Natural killer cell (primary cell): ENCODE measurements around the gene UBE2K. TPM values are rescaled to one million over a fixed set of nuclear protein-coding genes. Genes with fewer than 3 reads are reported as not detected.

Source experiments
- ATAC-seq, 3 donors: fragments of 150-1000 bp in 2 of 3; fragments of 200-7000 bp in 1 of 3; cut with Tn5 transposase; 1 replicate in 1 of 3; 2 replicates in 2 of 3; pipeline ENCODE4 v1.10.0; 2021; ENCODE audit warnings: mild to moderate bottlenecking in 2 of 3, moderate library complexity in 2 of 3
- DNase-seq, 2 donors: peaks; one replicate each; pipeline versions ENCODE4 v3.0.0 to v3.0.0-alpha.2; 2013 to 2021; ENCODE audit warnings: mixed read lengths in 1 of 2
- H3K27ac ChIP-seq: one replicate; pipeline ENCODE4 v1.5.1; 2013; ENCODE audit warnings: mild to moderate bottlenecking, low read length
- H3K27me3 ChIP-seq: one replicate; pipeline ENCODE4 v1.6.1; 2013; ENCODE audit warnings: low read length; ENCODE audit not compliant: control insufficient read depth, insufficient read depth
- H3K36me3 ChIP-seq: one replicate; pipeline ENCODE4 v1.6.1; 2013; ENCODE audit warnings: low read length; ENCODE audit not compliant: control insufficient read depth, insufficient read depth
- H3K4me1 ChIP-seq: one replicate; pipeline ENCODE4 v1.6.1; 2013; ENCODE audit warnings: low read length; ENCODE audit not compliant: control insufficient read depth, insufficient read depth
- H3K4me3 ChIP-seq: one replicate; pipeline ENCODE4 v1.5.1; 2013; ENCODE audit warnings: low read length
- H3K9me3 ChIP-seq: one replicate; pipeline ENCODE4 v1.6.1; 2013; ENCODE audit warnings: low read length; ENCODE audit not compliant: control insufficient read depth, insufficient read depth
- H3K27ac Mint-ChIP-seq, 2 donors: one replicate each; pipeline ENCODE4 v1.8.0; 2022; ENCODE audit warnings: mild to moderate bottlenecking in 2 of 2, mixed read lengths in 2 of 2, moderate library complexity in 1 of 2
- H3K27me3 Mint-ChIP-seq, 2 donors: one replicate each; pipeline ENCODE4 v1.8.0; 2022; ENCODE audit warnings: low read depth in 2 of 2, mixed read lengths in 2 of 2
- H3K36me3 Mint-ChIP-seq: one replicate; pipeline ENCODE4 v1.8.0; 2022; ENCODE audit warnings: mixed read lengths
- H3K4me1 Mint-ChIP-seq, 2 donors: one replicate each; pipeline ENCODE4 v1.8.0; 2022; ENCODE audit warnings: mixed read lengths in 2 of 2
- H3K4me3 Mint-ChIP-seq: one replicate; pipeline ENCODE4 v1.8.0; 2022; ENCODE audit warnings: mild to moderate bottlenecking, moderate library complexity, mixed read lengths
- H3K9me3 Mint-ChIP-seq, 2 donors: one replicate each; pipeline ENCODE4 v1.8.0; 2022; ENCODE audit warnings: mixed read lengths in 2 of 2
- WGBS: methylation state at CpG from one replicate; pipeline ENCODE4 v1.1.7; 2013; ENCODE audit warnings: missing lambda C conversion rate; ENCODE audit not compliant: insufficient coverage; 5-methylcytosine and 5-hydroxymethylcytosine counted together
- intact Hi-C: fragments of 100-400 bp; cut with micrococcal nuclease; formaldehyde crosslinking; loops from one replicate; pipeline ENCODE4 v1.14.2; 2022
- total RNA-seq, 4 donors: library from RNA; stranded (reverse); fragments of 120-200 nt in 1 of 4; gene quantifications; one replicate each; pipeline versions ENCODE4 v1.2.3 to v1.2.4, GENCODE V29; 2013 to 2022
- TF ChIP-seq, protein P1 (sequence below): fragments of 200-600 bp; IDR thresholded peaks from one replicate; pipeline ENCODE4 v1.8.0; 2022; ENCODE audit warnings: antibody characterized with exemption

The UBE2K gene
- total RNA-seq, 3 donors from 2014 or later (not counting 1 experiment from before 2014, with no cell fraction given) = 38.0 to 53.9 (median 43.6) TPM

DNA sequence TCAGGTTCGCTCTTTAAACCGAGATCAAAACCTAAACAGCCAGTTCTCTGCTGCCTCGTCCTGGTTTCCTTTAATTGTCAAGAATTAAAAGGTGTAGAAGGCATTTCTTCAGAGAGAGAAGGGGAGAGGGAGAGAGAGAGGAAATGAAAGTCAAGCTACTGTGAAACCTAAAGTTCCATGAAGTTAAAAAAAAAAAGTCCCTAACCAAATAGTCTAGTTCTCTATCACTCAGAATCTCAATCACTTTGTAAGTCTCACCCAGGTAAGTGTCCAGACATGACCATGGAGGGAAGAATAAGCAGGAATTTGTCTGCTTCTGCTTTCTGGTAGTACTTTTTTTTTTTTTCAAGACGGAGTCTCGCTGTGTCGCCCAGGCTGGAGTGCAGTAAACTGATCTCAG lies 40.5 kb upstream of the UBE2K start:
- Mint-ChIP-seq H3K9me3 (no peaks in the 10 kb centered on the region), H3K27me3 (no peaks in the 10 kb centered on the region), H3K4me3 (no peak overlapping the region), H3K4me1 (no peaks in the 10 kb centered on the region), H3K36me3 (no peaks in the 10 kb centered on the region), H3K27ac (no peak overlapping the region)
- no peaks in the 10 kb centered on the region for H3K36me3 ChIP-seq
- intact Hi-C loops = no loop called here
- no peak overlapping the region for H3K27ac ChIP-seq
- no peaks in the 10 kb centered on the region for H3K9me3 ChIP-seq
- TF ChIP-seq, protein P1, sequence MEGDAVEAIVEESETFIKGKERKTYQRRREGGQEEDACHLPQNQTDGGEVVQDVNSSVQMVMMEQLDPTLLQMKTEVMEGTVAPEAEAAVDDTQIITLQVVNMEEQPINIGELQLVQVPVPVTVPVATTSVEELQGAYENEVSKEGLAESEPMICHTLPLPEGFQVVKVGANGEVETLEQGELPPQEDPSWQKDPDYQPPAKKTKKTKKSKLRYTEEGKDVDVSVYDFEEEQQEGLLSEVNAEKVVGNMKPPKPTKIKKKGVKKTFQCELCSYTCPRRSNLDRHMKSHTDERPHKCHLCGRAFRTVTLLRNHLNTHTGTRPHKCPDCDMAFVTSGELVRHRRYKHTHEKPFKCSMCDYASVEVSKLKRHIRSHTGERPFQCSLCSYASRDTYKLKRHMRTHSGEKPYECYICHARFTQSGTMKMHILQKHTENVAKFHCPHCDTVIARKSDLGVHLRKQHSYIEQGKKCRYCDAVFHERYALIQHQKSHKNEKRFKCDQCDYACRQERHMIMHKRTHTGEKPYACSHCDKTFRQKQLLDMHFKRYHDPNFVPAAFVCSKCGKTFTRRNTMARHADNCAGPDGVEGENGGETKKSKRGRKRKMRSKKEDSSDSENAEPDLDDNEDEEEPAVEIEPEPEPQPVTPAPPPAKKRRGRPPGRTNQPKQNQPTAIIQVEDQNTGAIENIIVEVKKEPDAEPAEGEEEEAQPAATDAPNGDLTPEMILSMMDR = no peak
- no peak for DNase-seq
- ATAC-seq = no peak
- WGBS = 61% methylated on average over 6 of the region's 6 CpGs
- no peaks in the 10 kb centered on the region for H3K27me3 ChIP-seq
- no peak overlapping the region for H3K4me3 ChIP-seq
- peaks cover 2% of the 10 kb centered on the region for H3K4me1 ChIP-seq

DNA sequence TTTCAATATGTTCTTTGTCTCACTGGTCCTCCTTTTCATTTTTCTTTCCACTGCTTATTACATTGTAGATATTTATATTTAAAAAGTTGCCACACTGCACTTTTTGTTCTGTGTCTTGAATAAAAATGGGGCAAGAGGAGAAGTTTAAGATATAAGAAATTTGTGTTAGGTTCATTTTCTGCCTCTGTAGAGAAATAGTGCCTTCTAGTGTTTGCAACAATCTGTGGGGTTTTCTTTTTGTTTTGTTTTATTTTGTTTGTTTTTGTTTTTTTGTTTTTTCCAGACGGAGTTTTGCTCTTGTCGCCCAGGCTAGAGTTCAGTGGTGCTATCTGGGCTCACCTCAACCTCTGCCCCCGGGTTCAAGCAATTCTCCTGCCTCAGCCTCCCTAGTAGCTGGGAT lies 39.2 kb upstream of the UBE2K start:
- 100% methylated on average over 3 of the region's 3 CpGs for whole genome bisulfite sequencing
- no peak for ATAC-seq
- no peak overlapping the region for H3K27ac ChIP-seq
- Mint-ChIP-seq H3K27me3 (no peaks in the 10 kb centered on the region), H3K4me1 (no peaks in the 10 kb centered on the region), H3K4me3 (no peak overlapping the region), H3K36me3 (no peaks in the 10 kb centered on the region), H3K9me3 (no peaks in the 10 kb centered on the region), H3K27ac (no peak overlapping the region)
- intact Hi-C loops = no loop called here
- TF ChIP-seq, protein P1 = no peak
- peaks cover 2% of the 10 kb centered on the region for H3K4me1 ChIP-seq
- no peak overlapping the region for H3K4me3 ChIP-seq
- no peak for DNase-seq
- H3K9me3 ChIP-seq = no peaks in the 10 kb centered on the region
- no peaks in the 10 kb centered on the region for H3K27me3 ChIP-seq
- H3K36me3 ChIP-seq = no peaks in the 10 kb centered on the region

DNA sequence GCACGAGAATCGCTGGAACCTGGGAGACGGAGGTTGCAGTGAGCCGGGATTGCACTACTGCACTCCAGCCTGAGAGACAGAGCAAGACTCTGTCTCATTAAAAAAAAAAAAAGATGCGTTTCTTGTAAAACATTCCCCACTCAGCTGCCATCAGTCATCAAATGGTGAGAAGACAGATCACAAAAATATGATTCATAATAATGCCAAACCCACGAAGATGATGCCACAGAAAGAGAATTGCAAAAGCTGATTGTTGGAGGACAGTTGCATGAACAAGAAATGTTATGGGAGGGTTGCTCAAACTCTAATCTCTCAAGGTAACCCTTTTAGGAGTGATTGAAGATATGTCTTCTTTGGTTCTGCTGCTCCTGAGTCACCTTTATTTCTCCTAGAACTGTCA lies 37.9 kb upstream of the UBE2K start:
- no peaks in the 10 kb centered on the region for H3K9me3 Mint-ChIP-seq
- DNase-seq (no peak), ATAC-seq (no peak)
- Histone ChIP-seq H3K36me3 (no peaks in the 10 kb centered on the region), H3K9me3 (no peaks in the 10 kb centered on the region), H3K27ac (no peak overlapping the region), H3K4me3 (no peak overlapping the region), H3K4me1 (peaks cover 2% of the 10 kb centered on the region), H3K27me3 (no peaks in the 10 kb centered on the region)
- WGBS = 84% methylated on average over 5 of the region's 6 CpGs
- no peak overlapping the region for H3K4me3 Mint-ChIP-seq
- no peaks in the 10 kb centered on the region for H3K4me1 Mint-ChIP-seq
- intact Hi-C loops = no loop called here
- H3K27ac Mint-ChIP-seq = no peak overlapping the region
- TF ChIP-seq, protein P1 = no peak
- peaks cover 0 to 7% of the 10 kb centered on the region in 2 donors for H3K27me3 Mint-ChIP-seq
- H3K36me3 Mint-ChIP-seq = no peaks in the 10 kb centered on the region

DNA sequence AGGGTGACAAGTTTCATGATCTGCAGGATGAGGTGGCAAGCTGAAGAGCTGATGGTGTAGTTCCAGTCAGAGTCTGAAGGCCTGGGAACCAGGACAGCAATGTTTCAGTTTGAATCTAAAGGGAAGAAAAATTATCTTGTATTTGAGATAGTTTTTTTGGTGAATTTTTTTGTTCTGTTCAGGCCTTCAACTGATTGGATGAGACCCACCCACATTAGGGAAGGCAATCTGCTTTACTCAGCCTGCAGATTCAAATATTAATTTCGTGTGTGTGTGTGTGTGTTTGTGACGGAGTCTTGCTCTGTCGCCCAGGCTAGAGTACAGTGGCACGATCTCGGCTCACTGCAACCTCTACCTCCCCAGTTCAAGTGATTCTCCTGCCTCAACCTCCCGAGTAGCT lies 37.2 kb upstream of the UBE2K start:
- DNase-seq (no peak), ATAC-seq (no peak)
- no peaks in the 10 kb centered on the region for H3K4me1 Mint-ChIP-seq
- H3K27ac ChIP-seq = no peak overlapping the region
- no peaks in the 10 kb centered on the region for H3K9me3 ChIP-seq
- TF ChIP-seq, protein P1 = no peak
- no peak overlapping the region for H3K4me3 Mint-ChIP-seq
- H3K36me3 Mint-ChIP-seq = no peaks in the 10 kb centered on the region
- peaks cover 2% of the 10 kb centered on the region for H3K4me1 ChIP-seq
- peaks cover 0 to 9% of the 10 kb centered on the region in 2 donors for H3K27me3 Mint-ChIP-seq
- no peaks in the 10 kb centered on the region for H3K27me3 ChIP-seq
- no peaks in the 10 kb centered on the region for H3K36me3 ChIP-seq
- H3K4me3 ChIP-seq = no peak overlapping the region
- no peaks in the 10 kb centered on the region for H3K9me3 Mint-ChIP-seq
- intact Hi-C loops = no loop called here
- whole genome bisulfite sequencing = 100% methylated on average over 4 of the region's 6 CpGs
- no peak overlapping the region for H3K27ac Mint-ChIP-seq
